Neural cell (in vitro differentiated cells): ENCODE measurements around the gene GYS2. TPM values are rescaled to one million over a fixed set of nuclear protein-coding genes. Genes with fewer than 3 reads are reported as not detected.

ENCODE experiments used
- H2AFZ ChIP-seq: fragments of 200-600, 300-800 bp; sonication (generic), shearing (Covaris generic); 2 replicates; pipeline ENCODE4 v1.6.0; 2014; ENCODE audit warnings: low read depth, mild to moderate bottlenecking, antibody characterized with exemption, low read length, moderate library complexity
- H3F3A ChIP-seq: fragments of 200-600 bp; shearing (Covaris generic); 2 replicates; pipeline ENCODE4 v1.6.1; 2016; ENCODE audit warnings: mild to moderate bottlenecking, moderate library complexity, mixed read lengths, antibody characterized with exemption, low read length; ENCODE audit not compliant: insufficient read depth, poor library complexity, severe bottlenecking
- H3K27ac ChIP-seq: fragments of 200-600, 300-800 bp; sonication (generic), shearing (Covaris generic); 2 replicates; pipeline ENCODE4 v1.5.1; 2014; ENCODE audit warnings: mild to moderate bottlenecking, low read length, moderate library complexity
- H3K27me3 ChIP-seq: fragments of 300-800, 200-600 bp; sonication (generic), shearing (Covaris generic); 2 replicates; pipeline ENCODE4 v1.6.0; 2014; ENCODE audit warnings: mild to moderate bottlenecking, low read depth, low read length, moderate library complexity; ENCODE audit not compliant: insufficient read depth
- H3K36me3 ChIP-seq: fragments of 300-800, 200-600 bp; sonication (generic), shearing (Covaris generic); 2 replicates; pipeline ENCODE4 v1.5.1; 2014; ENCODE audit warnings: mild to moderate bottlenecking, antibody characterized with exemption, low read length, moderate library complexity; ENCODE audit not compliant: insufficient read depth
- H3K4me2 ChIP-seq: fragments of 300-800, 200-600 bp; sonication (generic), shearing (Covaris generic); 2 replicates; pipeline ENCODE4 v1.6.0; 2014; ENCODE audit warnings: mild to moderate bottlenecking, low read length
- H3K4me3 ChIP-seq: fragments of 300-800, 200-600 bp; sonication (generic), shearing (Covaris generic); 2 replicates; pipeline ENCODE4 v1.5.1; 2014; ENCODE audit warnings: mild to moderate bottlenecking, low read length, moderate library complexity
- H3K79me2 ChIP-seq: fragments of 200-600 bp; shearing (Covaris generic); replicated peaks from 2 replicates; pipeline ENCODE4 v1.6.0; 2014; ENCODE audit warnings: mild to moderate bottlenecking, low read length, moderate library complexity; ENCODE audit not compliant: insufficient read depth
- H3K9ac ChIP-seq: fragments of 300-800, 200-600 bp; sonication (generic), shearing (Covaris generic); 2 replicates; pipeline ENCODE4 v1.6.1; 2016; ENCODE audit warnings: mild to moderate bottlenecking, low read length, mixed read lengths
- H3K9me2 ChIP-seq: fragments of 200-600 bp; shearing (Covaris generic); 2 replicates; pipeline ENCODE4 v1.6.1; 2016; ENCODE audit warnings: mild to moderate bottlenecking, low read length, mixed read lengths; ENCODE audit not compliant: insufficient read depth
- H3K9me3 ChIP-seq: fragments of 200-600, 300-800 bp; sonication (generic), shearing (Covaris generic); 2 replicates; pipeline ENCODE4 v1.6.1; 2016; ENCODE audit warnings: mild to moderate bottlenecking, mixed run types, low read length, moderate library complexity, mixed read lengths
- H4K20me1 ChIP-seq: fragments of 200-600 bp; shearing (Covaris generic); 2 replicates; pipeline ENCODE4 v1.6.1; 2016; ENCODE audit warnings: mild to moderate bottlenecking, mixed run types; ENCODE audit not compliant: insufficient read depth
- EP300 ChIP-seq: fragments of 450-650 bp; conservative IDR thresholded peaks from 2 replicates; pipeline ENCODE4 v1.6.1; 2014; ENCODE audit warnings: antibody characterized with exemption, mild to moderate bottlenecking, moderate library complexity; ENCODE audit not compliant: poor library complexity, severe bottlenecking
- EZH2 ChIP-seq: fragments of 200-600, 300-800 bp; shearing (Covaris generic), sonication (generic); IDR thresholded peaks from 2 replicates; pipeline ENCODE4 v1.6.1; 2014; ENCODE audit warnings: antibody characterized with exemption, low read length, borderline replicate concordance, mild to moderate bottlenecking; ENCODE audit not compliant: insufficient read depth, poor library complexity, severe bottlenecking
- MXI1 ChIP-seq: fragments of 450-650 bp; conservative IDR thresholded peaks from 2 replicates; pipeline ENCODE4 v1.6.1; 2014; ENCODE audit warnings: antibody characterized with exemption, mild to moderate bottlenecking; ENCODE audit not compliant: poor library complexity, severe bottlenecking
- POLR2AphosphoS5 ChIP-seq: IDR thresholded peaks from 2 replicates; pipeline ENCODE4 v1.6.1; 2012
- RAD21 ChIP-seq: fragments of 450-650 bp; conservative IDR thresholded peaks from 2 replicates; pipeline ENCODE4 v1.6.1; 2014; ENCODE audit warnings: antibody characterized with exemption, mild to moderate bottlenecking, moderate library complexity
- SMC3 ChIP-seq: fragments of 450-650 bp; conservative IDR thresholded peaks from 2 replicates; pipeline ENCODE4 v1.6.1; 2014; ENCODE audit warnings: antibody characterized with exemption, mild to moderate bottlenecking, moderate library complexity; ENCODE audit not compliant: poor library complexity
- TAF1 ChIP-seq: IDR thresholded peaks from 2 replicates; pipeline ENCODE4 v1.6.1; 2012; ENCODE audit warnings: low read depth
- polyA plus RNA-seq: library from polyadenylated mRNA; depleted of rRNA; stranded (reverse); fragments of >200 nt; gene quantifications from 2 replicates; pipeline ENCODE4 v1.2.3, GENCODE V29; 2014
- TF ChIP-seq, protein P1 (sequence below): IDR thresholded peaks from 2 replicates; pipeline ENCODE4 v1.6.1; 2012; ENCODE audit warnings: borderline replicate concordance
- TF ChIP-seq, protein P2 (sequence below): fragments of 450-650 bp; IDR thresholded peaks from 2 replicates; pipeline ENCODE4 v1.5.1; 2014; ENCODE audit warnings: antibody characterized with exemption, mild to moderate bottlenecking, moderate library complexity; ENCODE audit not compliant: poor library complexity, severe bottlenecking

GYS2 gene
- polyA plus RNA-seq, 1 donor from 2014 or later: not detected

- TF ChIP-seq SMC3 (no peak), EZH2 (no peak), EP300 (no peak), TAF1 (no peak), POLR2AphosphoS5 (no peak), MXI1 (no peak)
- TF ChIP-seq, protein P1, sequence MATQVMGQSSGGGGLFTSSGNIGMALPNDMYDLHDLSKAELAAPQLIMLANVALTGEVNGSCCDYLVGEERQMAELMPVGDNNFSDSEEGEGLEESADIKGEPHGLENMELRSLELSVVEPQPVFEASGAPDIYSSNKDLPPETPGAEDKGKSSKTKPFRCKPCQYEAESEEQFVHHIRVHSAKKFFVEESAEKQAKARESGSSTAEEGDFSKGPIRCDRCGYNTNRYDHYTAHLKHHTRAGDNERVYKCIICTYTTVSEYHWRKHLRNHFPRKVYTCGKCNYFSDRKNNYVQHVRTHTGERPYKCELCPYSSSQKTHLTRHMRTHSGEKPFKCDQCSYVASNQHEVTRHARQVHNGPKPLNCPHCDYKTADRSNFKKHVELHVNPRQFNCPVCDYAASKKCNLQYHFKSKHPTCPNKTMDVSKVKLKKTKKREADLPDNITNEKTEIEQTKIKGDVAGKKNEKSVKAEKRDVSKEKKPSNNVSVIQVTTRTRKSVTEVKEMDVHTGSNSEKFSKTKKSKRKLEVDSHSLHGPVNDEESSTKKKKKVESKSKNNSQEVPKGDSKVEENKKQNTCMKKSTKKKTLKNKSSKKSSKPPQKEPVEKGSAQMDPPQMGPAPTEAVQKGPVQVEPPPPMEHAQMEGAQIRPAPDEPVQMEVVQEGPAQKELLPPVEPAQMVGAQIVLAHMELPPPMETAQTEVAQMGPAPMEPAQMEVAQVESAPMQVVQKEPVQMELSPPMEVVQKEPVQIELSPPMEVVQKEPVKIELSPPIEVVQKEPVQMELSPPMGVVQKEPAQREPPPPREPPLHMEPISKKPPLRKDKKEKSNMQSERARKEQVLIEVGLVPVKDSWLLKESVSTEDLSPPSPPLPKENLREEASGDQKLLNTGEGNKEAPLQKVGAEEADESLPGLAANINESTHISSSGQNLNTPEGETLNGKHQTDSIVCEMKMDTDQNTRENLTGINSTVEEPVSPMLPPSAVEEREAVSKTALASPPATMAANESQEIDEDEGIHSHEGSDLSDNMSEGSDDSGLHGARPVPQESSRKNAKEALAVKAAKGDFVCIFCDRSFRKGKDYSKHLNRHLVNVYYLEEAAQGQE: no peak
- H3K27me3 ChIP-seq: no peaks in the 10 kb centered on the region
- no peaks in the 10 kb centered on the region for H3F3A ChIP-seq
- H3K9ac ChIP-seq: no peak overlapping the region
- H3K4me2 ChIP-seq: no peak overlapping the region
- peaks cover 4% of the 10 kb centered on the region for H3K79me2 ChIP-seq
- H2AFZ ChIP-seq: no peak overlapping the region
- no peak overlapping the region for H3K27ac ChIP-seq
- H3K9me2 ChIP-seq: no peaks in the 10 kb centered on the region
- H3K36me3 ChIP-seq: peaks cover 40% of the 10 kb centered on the region
- no peaks in the 10 kb centered on the region for H4K20me1 ChIP-seq
- no peak overlapping the region for H3K4me3 ChIP-seq
- H3K9me3 ChIP-seq: no peaks in the 10 kb centered on the region
These were observed 33.6 kb upstream of the GYS2 start for GRCh38 chr12:21638054-21638891.

GRCh38 chr12:21634245-21634644, 29.6 kb upstream of the GYS2 start:
- Histone ChIP-seq H3K79me2 (no peaks in the 10 kb centered on the region), H3K4me2 (no peak overlapping the region), H3F3A (no peaks in the 10 kb centered on the region), H2AFZ (no peak overlapping the region), H4K20me1 (no peaks in the 10 kb centered on the region), H3K4me3 (no peak overlapping the region), H3K27me3 (no peaks in the 10 kb centered on the region), H3K9ac (no peak overlapping the region), H3K9me2 (no peaks in the 10 kb centered on the region), H3K27ac (no peak overlapping the region), H3K9me3 (no peaks in the 10 kb centered on the region), H3K36me3 (peaks cover 15% of the 10 kb centered on the region)
- TF ChIP-seq, protein P2, sequence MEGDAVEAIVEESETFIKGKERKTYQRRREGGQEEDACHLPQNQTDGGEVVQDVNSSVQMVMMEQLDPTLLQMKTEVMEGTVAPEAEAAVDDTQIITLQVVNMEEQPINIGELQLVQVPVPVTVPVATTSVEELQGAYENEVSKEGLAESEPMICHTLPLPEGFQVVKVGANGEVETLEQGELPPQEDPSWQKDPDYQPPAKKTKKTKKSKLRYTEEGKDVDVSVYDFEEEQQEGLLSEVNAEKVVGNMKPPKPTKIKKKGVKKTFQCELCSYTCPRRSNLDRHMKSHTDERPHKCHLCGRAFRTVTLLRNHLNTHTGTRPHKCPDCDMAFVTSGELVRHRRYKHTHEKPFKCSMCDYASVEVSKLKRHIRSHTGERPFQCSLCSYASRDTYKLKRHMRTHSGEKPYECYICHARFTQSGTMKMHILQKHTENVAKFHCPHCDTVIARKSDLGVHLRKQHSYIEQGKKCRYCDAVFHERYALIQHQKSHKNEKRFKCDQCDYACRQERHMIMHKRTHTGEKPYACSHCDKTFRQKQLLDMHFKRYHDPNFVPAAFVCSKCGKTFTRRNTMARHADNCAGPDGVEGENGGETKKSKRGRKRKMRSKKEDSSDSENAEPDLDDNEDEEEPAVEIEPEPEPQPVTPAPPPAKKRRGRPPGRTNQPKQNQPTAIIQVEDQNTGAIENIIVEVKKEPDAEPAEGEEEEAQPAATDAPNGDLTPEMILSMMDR: no peak
- TF ChIP-seq EZH2 (no peak), RAD21 (no peak), TAF1 (no peak), POLR2AphosphoS5 (no peak), SMC3 (no peak), MXI1 (no peak), EP300 (no peak)
- TF ChIP-seq, protein P1: no peak
